Head of caudate nucleus (tissue), 42 donors: ENCODE measurements around the gene HTATSF1.

ENCODE experiments used
- DNase-seq, 42 donors: peaks; one replicate each; pipeline versions ENCODE4 v3.0.0 to v3.0.0-alpha.2; 2020 to 2021; ENCODE audit warnings: mixed read lengths in 7 of 42
- intact Hi-C: fragments of 100-400 bp; cut with DNase I; formaldehyde crosslinking; loops from one replicate; pipeline ENCODE4 v1.15.0; 2022

Gene HTATSF1

GRCh38 chrX:136497556-136498052, at the start of gene HTATSF1:
HTATSF1 (plus strand) TSS chrX:136497592; CDS start chrX:136497685, 93 bp downstream.
- intact Hi-C loops, result no loop called here
- DNase-seq, result peak in 3 of 42 donors; percentile 5 to 36 (median 15)

- intact Hi-C loops, result no loop called here
- DNase-seq, result no peak
Observed at GRCh38 chrX:136447968-136448367, 49.4 kb upstream of the HTATSF1 start.

GRCh38 chrX:136450050-136450830, 47.2 kb upstream of the HTATSF1 start:
- intact Hi-C loops, result no loop called here
- DNase-seq, result no peak

GRCh38 chrX:136452614-136453013, 44.8 kb upstream of the HTATSF1 start:
- DNase-seq, result no peak
- intact Hi-C loops, result no loop called here

GRCh38 chrX:136453114-136453513, 44.3 kb upstream of the HTATSF1 start:
- DNase-seq, result no peak
- intact Hi-C loops, result no loop called here

GRCh38 chrX:136453771-136454170, 43.6 kb upstream of the HTATSF1 start:
- DNase-seq, result no peak
- intact Hi-C loops, result no loop called here

GRCh38 chrX:136456133-136456532, 41.3 kb upstream of the HTATSF1 start:
- DNase-seq, result no peak
- intact Hi-C loops, result no loop called here

GRCh38 chrX:136457303-136457917, 40.0 kb upstream of the HTATSF1 start:
- intact Hi-C loops, result no loop called here
- peak in 3 of 42 donors; percentile 5 for DNase-seq

- no peak for DNase-seq
- intact Hi-C loops, result no loop called here
Observed at GRCh38 chrX:136464589-136464988, 32.8 kb upstream of the HTATSF1 start.

GRCh38 chrX:136467303-136467702, 30.1 kb upstream of the HTATSF1 start:
- intact Hi-C loops, result no loop called here
- DNase-seq, result no peak

GRCh38 chrX:136468391-136469103, 28.8 kb upstream of the HTATSF1 start:
- intact Hi-C loops, result no loop called here
- no peak for DNase-seq

GRCh38 chrX:136473663-136474062, 23.7 kb upstream of the HTATSF1 start:
- intact Hi-C loops, result no loop called here
- DNase-seq, result no peak

- intact Hi-C loops, result no loop called here
- DNase-seq, result peak in 21 of 42 donors; percentile 6 to 60 (median 21)
Observed at GRCh38 chrX:136475236-136475635, 22.2 kb upstream of the HTATSF1 start.

GRCh38 chrX:136476501-136476900, 20.9 kb upstream of the HTATSF1 start:
- DNase-seq, result peak in 1 of 42 donors; percentile 11
- intact Hi-C loops, result no loop called here

GRCh38 chrX:136477026-136477425, 20.4 kb upstream of the HTATSF1 start:
- intact Hi-C loops, result no loop called here

GRCh38 chrX:136480383-136480782, 17.0 kb upstream of the HTATSF1 start:
- DNase-seq, result no peak
- intact Hi-C loops, result no loop called here

More at GRCh38 chrX:136477026-136477425, 20.4 kb upstream of the HTATSF1 start:
- DNase-seq, result no peak

GRCh38 chrX:136487647-136488046, 9.7 kb upstream of the HTATSF1 start, which contains the start of gene BRS3:
BRS3 (plus strand) TSS chrX:136487947; CDS start chrX:136488115, 168 bp downstream.
- DNase-seq, result no peak
- intact Hi-C loops, result no loop called here

GRCh38 chrX:136488706-136489105, 8.7 kb upstream of the HTATSF1 start:
- intact Hi-C loops, result no loop called here

GRCh38 chrX:136491832-136492231, 5.6 kb upstream of the HTATSF1 start:
- intact Hi-C loops, result no loop called here
- no peak for DNase-seq

More at GRCh38 chrX:136488706-136489105, 8.7 kb upstream of the HTATSF1 start:
- DNase-seq, result no peak

- DNase-seq, result no peak
- intact Hi-C loops, result no loop called here
Observed at GRCh38 chrX:136493011-136493410, 4.4 kb upstream of the HTATSF1 start.
